GM23248 (cell line): Measurements from ENCODE around the gene SPC24.

Experiments used
- EZH2 ChIP-seq: fragments of 200-600 bp; sonication (generic); IDR thresholded peaks from 2 replicates; pipeline ENCODE4 v1.6.1; 2018; ENCODE audit warnings: antibody characterized with exemption, mild to moderate bottlenecking; ENCODE audit not compliant: insufficient read depth, poor library complexity, severe bottlenecking
- EZH2phosphoT487 ChIP-seq: fragments of 200-600 bp; sonication (generic); IDR thresholded peaks from 2 replicates; pipeline ENCODE4 v1.6.1; 2018; ENCODE audit warnings: antibody characterized with exemption, moderate library complexity, mild to moderate bottlenecking, low read depth; ENCODE audit not compliant: insufficient read depth

DNA sequence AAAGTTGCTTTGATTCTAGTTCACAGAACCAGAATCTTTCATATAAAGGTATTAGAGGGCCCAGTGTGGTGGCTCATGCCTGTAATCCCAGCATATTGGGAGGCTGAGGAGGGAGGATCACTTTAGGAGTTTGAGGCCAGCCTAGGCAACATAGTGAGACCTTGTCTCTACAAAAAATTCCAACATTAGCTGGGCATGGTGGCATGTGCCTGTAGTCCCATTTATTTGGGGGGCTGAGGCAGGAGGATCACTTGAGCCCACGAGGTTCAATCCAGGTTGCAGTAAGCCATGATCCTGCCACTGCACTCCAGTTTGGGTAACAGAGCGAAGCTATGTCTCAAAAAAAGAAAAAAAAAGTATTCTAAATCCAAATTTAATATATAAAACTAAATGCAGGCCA, 57.3 kb downstream of the SPC24 start:
- TF ChIP-seq EZH2 (no peak), EZH2phosphoT487 (no peak)
